Cardiac fibroblast (primary cell): ENCODE measurements around the gene OOSP4A.
"Not testable (repeated sequence)": the region's sequence is repeated elsewhere in the genome, so short reads cannot be mapped to it uniquely, and the experiment has no call there.

Experiments used
- DNase-seq, 2 donors: peaks; one replicate each; pipeline versions ENCODE4 v3.0.0 to v3.0.0-alpha.2; 2010; ENCODE audit warnings: low read depth in 2 of 2
- H3K4me3 ChIP-seq, 2 donors: replicated peaks in 1 of 2; 1 replicate in 1 of 2; 2 replicates in 1 of 2; pipeline ENCODE4 v1.5.1; 2011; ENCODE audit warnings: low read depth in 2 of 2, low read length in 2 of 2, mild to moderate bottlenecking in 2 of 2, moderate library complexity in 1 of 2
- CTCF ChIP-seq: IDR thresholded peaks from one replicate; pipeline ENCODE4 v1.5.1; 2011; ENCODE audit warnings: low read depth, mild to moderate bottlenecking, low read length, inconsistent platforms

Gene OOSP4A

GRCh38 chr11:59968395-59968783, 4.6 kb downstream of the OOSP4A start:
- TF ChIP-seq CTCF = no peak
- H3K4me3 ChIP-seq = no peak overlapping the region
- DNase-seq = no peak

GRCh38 chr11:59973097-59973496, 9.3 kb downstream of the OOSP4A start:
- DNase-seq = no peak
- no peak overlapping the region for H3K4me3 ChIP-seq
- no peak for TF ChIP-seq CTCF

GRCh38 chr11:59981106-59981770, 17.4 kb downstream of the OOSP4A start:
- DNase-seq = no peak
- H3K4me3 ChIP-seq = no peak overlapping the region
- no peak for TF ChIP-seq CTCF

GRCh38 chr11:59982037-59982436, 18.2 kb downstream of the OOSP4A start:
- not testable (repeated sequence) for H3K4me3 ChIP-seq, DNase-seq

GRCh38 chr11:59983212-59983611, 19.4 kb downstream of the OOSP4A start:
- TF ChIP-seq CTCF = no peak
- DNase-seq = no peak
- no peak overlapping the region for H3K4me3 ChIP-seq

- no peak overlapping the region for H3K4me3 ChIP-seq
- no peak for TF ChIP-seq CTCF
- no peak for DNase-seq
These were observed 20.5 kb downstream of the OOSP4A start for GRCh38 chr11:59984368-59984767.

- no peak for DNase-seq
- no peak overlapping the region for H3K4me3 ChIP-seq
- TF ChIP-seq CTCF = no peak
These were observed 26.6 kb downstream of the OOSP4A start for GRCh38 chr11:59990421-59990820.
